Measurements from ENCODE around the gene SDK1.

SDK1 gene

GRCh38 chr7:3469641-3470040, 168.6 kb downstream of the SDK1 start:
- no peak for DNase-seq

- DNase-seq: no peak
Measured at GRCh38 chr7:3480197-3480596, 179.1 kb downstream of the SDK1 start.

GRCh38 chr7:3481435-3481834, 180.4 kb downstream of the SDK1 start:
- DNase-seq: no peak

GRCh38 chr7:3482147-3482921, 181.3 kb downstream of the SDK1 start:
- peak; percentile 19 for DNase-seq

GRCh38 chr7:3486841-3487240, 185.8 kb downstream of the SDK1 start:
- DNase-seq: no peak

GRCh38 chr7:3488829-3489228, 187.8 kb downstream of the SDK1 start:
- no peak for DNase-seq

DNA sequence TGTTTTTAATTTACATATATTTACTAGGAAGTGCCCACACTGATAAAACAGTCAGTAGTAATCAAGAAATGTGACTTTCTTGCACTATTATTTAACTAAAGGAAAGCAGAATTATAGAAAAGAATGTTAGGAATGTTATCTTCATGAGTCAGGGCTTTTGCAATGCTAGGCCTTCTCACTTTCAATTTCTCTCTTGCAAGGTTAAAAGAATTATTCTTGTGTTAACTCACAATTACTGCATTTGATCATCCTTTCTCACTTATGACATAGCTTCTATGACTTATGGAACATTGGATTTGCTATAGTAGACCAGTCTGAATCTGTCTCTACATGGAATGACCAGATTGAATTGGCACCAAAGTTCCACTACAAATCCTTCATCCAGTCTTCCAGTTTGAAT, 192.4 kb downstream of the SDK1 start:
- DNase-seq: no peak

GRCh38 chr7:3494947-3495346, 193.9 kb downstream of the SDK1 start:
- no peak for DNase-seq

DNA sequence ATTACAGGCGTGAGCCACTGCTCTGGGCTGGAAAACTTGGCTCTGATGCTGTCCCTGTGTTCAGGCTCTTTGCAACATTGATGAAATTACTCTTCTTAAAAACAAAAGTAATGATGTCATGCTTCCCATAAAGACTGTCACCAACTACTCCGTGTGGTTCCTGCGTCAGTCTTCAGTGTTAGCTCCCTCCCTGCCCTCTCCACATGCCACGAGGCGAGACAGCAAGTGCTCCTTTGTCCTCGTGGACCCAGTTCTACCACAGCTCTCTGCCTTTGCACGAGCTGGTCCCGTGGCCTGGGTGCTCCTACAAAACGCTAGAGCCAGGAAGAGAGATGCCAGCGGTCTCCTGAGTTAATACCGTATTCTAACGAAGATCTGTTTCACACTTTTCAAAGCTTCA, 194.5 kb downstream of the SDK1 start:
- no peak for DNase-seq

- no peak for DNase-seq
Measured at GRCh38 chr7:3495954-3496353, 194.9 kb downstream of the SDK1 start.

DNA sequence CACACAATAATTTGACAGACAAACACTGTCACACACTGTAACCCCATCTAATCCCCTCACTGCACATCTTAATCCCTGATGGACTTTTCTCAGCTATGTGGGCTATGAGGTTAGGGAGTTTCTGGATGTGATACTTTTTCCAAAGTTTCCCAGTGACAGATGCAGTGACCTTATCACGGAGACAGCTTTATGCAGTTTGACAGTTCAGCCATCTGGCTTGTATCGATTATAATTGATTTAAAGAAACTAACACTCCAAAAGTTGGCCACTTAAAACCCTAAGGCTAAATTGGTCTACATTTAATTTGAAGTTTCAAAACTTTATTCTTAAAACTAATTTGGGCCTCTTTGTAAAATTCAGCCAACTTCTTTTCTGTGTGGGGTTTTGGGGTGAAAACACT, 196.7 kb downstream of the SDK1 start:
- DNase-seq: no peak

DNA sequence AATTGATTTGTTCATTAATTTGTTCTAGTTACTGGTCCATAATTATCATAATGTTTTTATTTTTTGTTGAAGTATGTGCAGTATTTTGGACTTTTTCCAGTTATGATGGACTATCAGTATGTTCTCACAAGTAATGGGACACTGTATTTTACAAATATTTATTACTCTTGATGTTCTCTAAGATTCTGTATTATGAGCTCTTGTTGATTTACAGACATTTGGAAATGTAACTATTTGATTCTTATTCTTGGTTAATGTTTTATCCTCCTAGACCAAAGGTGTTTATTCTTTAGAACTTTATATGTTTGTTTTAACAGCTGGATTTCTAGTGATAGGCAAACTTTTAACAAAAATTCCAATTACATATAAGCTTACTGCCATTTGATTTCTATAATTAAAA, 200.6 kb downstream of the SDK1 start:
- DNase-seq: no peak

DNA sequence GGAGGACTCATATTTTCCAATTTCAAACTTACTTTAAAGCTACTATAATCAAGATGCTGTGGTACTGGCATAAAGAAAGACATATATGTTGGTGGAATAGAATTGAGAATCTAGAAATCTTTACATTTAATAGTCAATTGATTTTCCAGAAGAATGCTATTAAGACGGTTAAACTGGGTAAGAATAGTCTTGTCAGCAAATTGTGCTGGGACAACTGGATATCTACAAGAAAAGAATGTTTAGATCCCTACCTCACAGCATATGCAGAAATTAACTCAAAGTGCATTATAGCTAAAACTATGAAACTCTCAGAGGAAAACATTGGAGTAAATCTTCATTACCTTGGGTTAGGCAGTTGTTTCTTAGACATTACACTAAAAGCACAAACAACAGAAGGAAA, 203.3 kb downstream of the SDK1 start:
- no peak for DNase-seq

GRCh38 chr7:3510101-3511020, 209.3 kb downstream of the SDK1 start:
- no peak for DNase-seq

- DNase-seq: no peak
Measured at GRCh38 chr7:3517344-3517743, 216.3 kb downstream of the SDK1 start.

DNA sequence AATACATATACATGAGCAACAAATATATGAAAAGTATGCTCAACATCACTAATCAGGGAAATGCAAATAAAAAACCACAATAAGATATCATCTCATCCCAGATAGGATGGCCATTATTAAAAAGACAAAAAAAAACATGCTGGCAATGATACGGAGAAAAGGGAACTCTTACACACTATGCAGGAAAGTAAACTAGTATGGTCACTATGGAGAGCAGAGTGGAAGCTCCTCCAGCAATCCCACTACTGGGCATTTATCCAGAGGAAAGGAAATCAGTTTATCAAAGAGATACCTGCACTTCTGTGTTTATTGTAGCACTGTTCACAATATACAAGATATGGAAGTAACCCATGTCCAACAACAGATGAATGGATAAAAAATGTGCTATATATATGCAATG, 217.5 kb downstream of the SDK1 start:
- no peak for DNase-seq

- DNase-seq: no peak
Measured at GRCh38 chr7:3520206-3520605, 219.2 kb downstream of the SDK1 start.

DNA sequence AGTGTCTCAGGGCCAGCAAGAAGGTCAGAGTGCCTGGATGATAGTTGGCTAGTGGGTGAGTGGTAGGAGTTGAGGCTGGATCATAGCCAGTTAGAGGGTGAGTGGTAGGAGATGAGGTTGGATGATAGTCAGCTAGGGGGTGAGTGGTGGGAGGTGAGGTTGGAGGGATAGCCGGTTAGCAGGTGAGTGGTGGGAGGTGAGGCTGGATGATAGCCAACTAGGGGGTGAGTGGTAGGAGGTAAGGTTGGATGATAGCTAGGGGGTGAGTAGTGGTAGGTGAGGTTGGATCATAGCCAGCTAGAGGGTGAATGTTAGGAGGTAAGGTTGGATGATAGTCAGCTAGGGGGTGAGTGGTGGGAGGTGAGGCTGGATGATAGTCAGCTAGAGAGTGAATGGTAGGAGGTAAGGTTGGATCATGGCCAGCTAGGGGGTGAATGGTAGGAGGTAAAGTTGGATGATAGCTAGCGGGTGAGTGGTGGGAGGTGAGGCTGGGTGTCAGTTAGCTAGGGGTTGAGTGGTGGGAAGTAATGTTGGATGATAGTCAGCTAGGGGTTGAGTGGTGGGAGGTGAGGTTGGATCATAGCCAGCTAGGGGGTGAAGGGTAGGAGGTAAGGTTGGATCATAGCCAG, 226.6 kb downstream of the SDK1 start:
- no peak for DNase-seq

GRCh38 chr7:3533040-3533439, 232.0 kb downstream of the SDK1 start:
- no peak for DNase-seq

DNA sequence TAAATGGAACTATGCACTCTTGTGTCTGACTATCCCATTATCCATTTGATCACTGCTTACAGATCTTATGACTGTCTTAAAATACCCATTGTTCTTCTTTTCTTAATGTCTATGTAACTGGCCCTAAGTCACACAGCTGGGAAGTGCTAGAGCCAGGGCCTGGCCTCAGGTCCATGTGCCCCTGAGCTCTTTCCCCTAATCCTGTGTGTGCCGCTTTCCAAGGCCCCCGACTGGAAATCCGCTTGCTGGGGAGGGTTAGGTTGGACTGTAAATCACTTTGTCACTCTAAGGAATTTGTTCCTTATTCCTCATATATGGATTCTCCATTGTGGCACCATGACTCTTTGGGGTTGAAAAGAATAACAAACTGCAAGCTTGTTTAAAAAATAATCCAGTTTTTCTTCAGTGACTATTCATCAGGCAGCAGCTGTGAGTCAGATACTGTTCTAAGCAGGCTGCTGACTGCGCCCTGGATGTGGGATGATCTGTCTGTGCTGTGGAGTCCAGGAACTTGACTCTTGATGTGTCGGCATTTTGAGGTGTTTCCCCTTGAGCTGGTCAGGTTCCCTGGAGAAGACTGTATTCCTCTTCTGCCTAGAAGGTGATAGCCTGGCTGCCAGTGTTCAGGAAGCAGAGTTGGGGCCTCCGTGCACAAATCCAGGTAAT, 236.3 kb downstream of the SDK1 start:
- no peak for DNase-seq

DNA sequence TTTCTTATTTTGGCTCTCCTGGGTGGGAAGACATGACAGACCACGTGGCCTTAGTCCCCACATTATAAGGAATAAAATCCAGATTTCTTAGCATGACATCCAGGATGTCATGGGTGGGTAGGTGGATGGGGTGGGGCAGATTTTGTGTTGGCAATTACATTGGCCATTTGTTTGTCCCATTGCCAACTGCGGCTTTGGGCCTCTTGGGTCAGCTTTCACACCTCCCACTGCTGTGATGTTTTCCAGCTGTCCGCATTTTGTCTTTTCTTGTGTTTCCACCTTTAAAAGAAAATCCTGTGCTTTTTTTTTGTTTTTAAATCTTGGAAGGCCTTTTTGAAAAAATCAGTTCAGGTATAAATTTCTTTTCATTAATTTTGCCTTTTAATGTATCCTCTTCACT, 237.0 kb downstream of the SDK1 start:
- DNase-seq: no peak

DNA sequence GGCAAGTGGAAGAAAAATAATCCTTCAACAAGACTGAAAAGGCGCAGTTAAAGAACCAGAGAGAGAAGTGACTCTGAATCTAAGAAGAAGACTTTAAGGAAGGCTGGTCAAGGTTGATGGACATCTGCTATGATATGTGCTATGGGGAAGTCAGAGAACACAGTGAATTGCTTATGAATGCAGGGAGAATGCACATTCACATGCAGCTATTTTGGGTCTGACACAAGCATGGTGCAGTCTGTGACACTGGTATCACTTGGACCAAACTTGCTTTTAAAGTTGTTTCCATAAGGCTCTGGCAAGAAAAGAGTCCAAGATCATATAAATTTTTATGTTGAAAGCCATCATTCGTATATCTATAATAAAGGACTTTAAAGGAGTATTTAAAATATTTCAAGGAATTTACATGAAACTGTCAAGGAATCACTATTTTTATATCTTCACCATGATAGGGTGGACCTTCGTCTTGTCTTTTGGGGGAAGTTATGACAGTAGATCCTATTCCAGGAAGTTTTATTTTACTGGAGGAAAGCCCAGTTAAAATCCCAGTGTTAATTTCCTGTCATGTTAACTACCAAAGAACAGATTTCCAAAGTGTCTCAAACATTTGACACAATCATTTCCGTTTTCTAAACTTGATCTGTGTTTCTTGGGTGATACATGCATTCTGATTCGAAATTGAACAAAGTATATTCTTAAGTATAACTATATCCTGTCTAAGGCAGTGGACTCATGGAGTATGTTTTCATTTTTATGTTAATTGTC, 239.6 kb downstream of the SDK1 start:
- no peak for DNase-seq

Measured in CD4-positive, alpha-beta T cell treated with Interleukin-6 for 4 hours (primary cell).